Measurements from ENCODE around the gene RPP40. TPM values are rescaled to one million over a fixed set of nuclear protein-coding genes. Genes with fewer than 3 reads are reported as not detected.

The RPP40 gene
- total and polyA plus RNA-seq, 2 of the 13 experiments (the other 11 are each of a cell fraction or from before 2014, with no cell fraction given), result 18.0 to 41.2 TPM

GRCh38 chr6:5004373-5005037 lies 668 bp upstream of the RPP40 start:
- ChIA-PET POLR2A (interaction anchor here (1.0 to 2.3 kb wide), 8 partner anchors 9 to 228 kb away, joined by 3 to 26 read pairs (median 7); partner anchors contain the start of gene CDYL), CTCF (ENCODE audit: low intra/inter-chr PET ratio, low total read pairs) (interaction anchor here (2.1 kb wide), 1 partner anchor 26 kb away, joined by 7 read pairs; no protein-coding TSS in a partner anchor)
- no peaks in the 10 kb centered on the region for H3K27me3 ChIP-seq (ENCODE audit: control insufficient read depth in 1 of 2, insufficient read depth in 2 of 2, low read length in 2 of 2)
- H2AFZ ChIP-seq (ENCODE audit: low read length), result peak overlapping the region; percentile 11
- BruUV-seq (replicated peaks), result TSS peak; percentile 88
- H3K9me3 ChIP-seq (ENCODE audit: low read length), result no peaks in the 10 kb centered on the region
- H3K4me1 ChIP-seq (ENCODE audit: insufficient read depth, low read length), result peaks cover 38% of the 10 kb centered on the region
- H3K9ac ChIP-seq (ENCODE audit: insufficient read depth, low read depth, low read length), result peak overlapping the region; percentile 87
- peaks cover 8 to 21% of the 10 kb centered on the region in 2 experiments for H3K36me3 ChIP-seq (replicated peaks in 1 of 2; ENCODE audit: control insufficient read depth in 1 of 2, insufficient read depth in 2 of 2, low read length in 2 of 2)
- H3K4me2 ChIP-seq (ENCODE audit: low read depth, low read length), result peak overlapping the region; percentile 94
- ATAC-seq (no peak; the same call in 2 of the 3 replicates), DNase-seq (ENCODE audit: low spot score) (no peak), FAIRE-seq (no peak)
- 50% methylated on average over 12 of the region's 12 CpGs for WGBS (ENCODE audit: low lambda C conversion rate)
- peak overlapping the region; percentile 96 for H3K27ac ChIP-seq (ENCODE audit: extremely low read length, insufficient read depth, low read length)
- H3K79me2 ChIP-seq (ENCODE audit: insufficient read depth, low read length), result peaks cover 7% of the 10 kb centered on the region
- peak overlapping the region; percentile 65 to 80 (median 68) for H3K4me3 ChIP-seq (replicated peaks in 1 of 3; ENCODE audit: insufficient read depth in 1 of 3, low read depth in 2 of 3, low read length in 3 of 3)
- intact Hi-C loops (cut with micrococcal nuclease; ENCODE audit: unreplicated experiment), result loop anchor here (1.0 kb wide), 2 partner anchors 13 to 26 kb away; no protein-coding TSS in a partner anchor
- in situ Hi-C loops (cut with HindIII; ENCODE audit: extremely low pct_ligation_motif_present, low pct_unique_long_range_greater_than_20kb), result no loop called here
- no peaks in the 10 kb centered on the region for H4K20me1 ChIP-seq (ENCODE audit: insufficient read depth, low read length)
- peak; percentile 47; the same call in 1 of the 2 replicates for TF ChIP-seq MED1 (CRISPR knock-in tag; IDR thresholded peaks at IDR 0.05)
- TF ChIP-seq RARG (CRISPR knock-in tag; IDR thresholded peaks at IDR 0.05; ENCODE audit: low read depth), result 0 out of 2 replicates have a peak, but pooled peaks have one; percentile 44
- no peak for TF ChIP-seq ZHX1 (CRISPR knock-in tag; IDR thresholded peaks at IDR 0.05; ENCODE audit: low read depth)
- peak; percentile 13; the same call in 1 of the 2 replicates for TF ChIP-seq ZNF317 (CRISPR knock-in tag; IDR thresholded peaks at IDR 0.05)
- no peak for TF ChIP-seq CBX2 (IDR thresholded peaks at IDR 0.05; ENCODE audit: low read depth, low read length)
- no peak for TF ChIP-seq CBX2 (CRISPR knock-in tag; IDR thresholded peaks at IDR 0.05; ENCODE audit: low read depth)
- TF ChIP-seq GPN1 (CRISPR knock-in tag; IDR thresholded peaks at IDR 0.05; ENCODE audit: borderline replicate concordance), result no peak
- TF ChIP-seq NCOA2 (CRISPR knock-in tag; IDR thresholded peaks at IDR 0.05), result peak; percentile 37; the same call in 1 of the 2 replicates
- TF ChIP-seq SRSF1 (optimal IDR thresholded peaks at IDR 0.05; ENCODE audit: low read depth, low read length), result no peak
- TF ChIP-seq, protein P1, sequence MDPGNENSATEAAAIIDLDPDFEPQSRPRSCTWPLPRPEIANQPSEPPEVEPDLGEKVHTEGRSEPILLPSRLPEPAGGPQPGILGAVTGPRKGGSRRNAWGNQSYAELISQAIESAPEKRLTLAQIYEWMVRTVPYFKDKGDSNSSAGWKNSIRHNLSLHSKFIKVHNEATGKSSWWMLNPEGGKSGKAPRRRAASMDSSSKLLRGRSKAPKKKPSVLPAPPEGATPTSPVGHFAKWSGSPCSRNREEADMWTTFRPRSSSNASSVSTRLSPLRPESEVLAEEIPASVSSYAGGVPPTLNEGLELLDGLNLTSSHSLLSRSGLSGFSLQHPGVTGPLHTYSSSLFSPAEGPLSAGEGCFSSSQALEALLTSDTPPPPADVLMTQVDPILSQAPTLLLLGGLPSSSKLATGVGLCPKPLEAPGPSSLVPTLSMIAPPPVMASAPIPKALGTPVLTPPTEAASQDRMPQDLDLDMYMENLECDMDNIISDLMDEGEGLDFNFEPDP (CRISPR knock-in tag; conservative IDR thresholded peaks at IDR 0.05), result 0 out of 2 replicates have a peak, but pooled peaks have one; percentile 79
- no peak for TF ChIP-seq ZNF883 (CRISPR knock-in tag; IDR thresholded peaks at IDR 0.05; ENCODE audit: not compliant biosample characterization)
- 0 out of 2 replicates have a peak, but pooled peaks have one; percentile 7 for TF ChIP-seq ZBTB3 (CRISPR knock-in tag; IDR thresholded peaks at IDR 0.05; ENCODE audit: borderline replicate concordance, low read depth)
- TF ChIP-seq ZNF644 (CRISPR knock-in tag; IDR thresholded peaks at IDR 0.05; ENCODE audit: low read depth), result peak; percentile 41; the same call in 1 of the 2 replicates
- 0 out of 2 replicates have a peak, but pooled peaks have one; percentile 23 for TF ChIP-seq NR2F2 (IDR thresholded peaks at IDR 0.05; ENCODE audit: borderline replicate concordance, low read depth)
- TF ChIP-seq ZNF879 (CRISPR knock-in tag; IDR thresholded peaks at IDR 0.05), result 0 out of 2 replicates have a peak, but pooled peaks have one; percentile 10
- TF ChIP-seq REL (CRISPR knock-in tag; conservative IDR thresholded peaks at IDR 0.05), result 0 out of 2 replicates have a peak, but pooled peaks have one; percentile 14
- TF ChIP-seq MXD4 (CRISPR knock-in tag; IDR thresholded peaks at IDR 0.05), result no peak
- 0 out of 2 replicates have a peak, but pooled peaks have one; percentile 34 for TF ChIP-seq ETV6 (CRISPR knock-in tag; conservative IDR thresholded peaks at IDR 0.05)
